Liver (tissue), 3 donors: ENCODE data around the gene PYGO2.

Experiments used
- ATF3 ChIP-seq: IDR thresholded peaks from 2 replicates; pipeline ENCODE4 v1.6.1; 2016; ENCODE audit warnings: antibody characterized with exemption
- CTCF ChIP-seq: fragments of 150-350 bp; IDR thresholded peaks from 2 replicates; pipeline ENCODE4 v1.5.1; 2017; ENCODE audit warnings: improper control_type of control experiment, low read depth, low read length; ENCODE audit not compliant: missing input control
- FOXA1 ChIP-seq: IDR thresholded peaks from 2 replicates; pipeline ENCODE4 v1.6.1; 2016; ENCODE audit warnings: antibody characterized with exemption
- HNF4G ChIP-seq: IDR thresholded peaks from 2 replicates; pipeline ENCODE4 v1.6.1; 2016; ENCODE audit warnings: antibody characterized with exemption
- JUND ChIP-seq, 2 donors: IDR thresholded peaks; 2 replicates each; pipeline ENCODE4 v1.6.1; 2016; ENCODE audit warnings: antibody characterized with exemption in 2 of 2
- RAD21 ChIP-seq, 2 donors: IDR thresholded peaks; 2 replicates each; pipeline ENCODE4 v1.6.1; 2016; ENCODE audit warnings: antibody characterized with exemption in 2 of 2, mild to moderate bottlenecking in 2 of 2
- REST ChIP-seq: IDR thresholded peaks from 2 replicates; pipeline ENCODE4 v1.6.1; 2016; ENCODE audit warnings: antibody characterized with exemption, mild to moderate bottlenecking
- TAF1 ChIP-seq: conservative IDR thresholded peaks from 2 replicates; pipeline ENCODE4 v1.6.1; 2016; ENCODE audit warnings: antibody characterized with exemption, mild to moderate bottlenecking
- donor health status: healthy.
- donor health status: healthy.

- TF ChIP-seq CTCF (no peak), TAF1 (no peak), HNF4G (no peak), RAD21 (IDR thresholded peaks at IDR 0.05) (no peak), REST (no peak), ATF3 (no peak), JUND (IDR thresholded peaks at IDR 0.05) (no peak), FOXA1 (no peak)
Measured at GRCh38 chr1:154912755-154913154, 48.8 kb downstream of the PYGO2 start.
